HG02759 (cell line): ENCODE data around the gene CHERP.

Experiments
- ATAC-seq: cut with Tn5 transposase; IDR thresholded peaks from one replicate; pipeline ENCODE4 v1.9.1; 2021; ENCODE audit warnings: mild to moderate bottlenecking, moderate library complexity; ENCODE audit not compliant: unreplicated experiment

Gene CHERP

GRCh38 chr19:16542045-16542909, at the start of gene CHERP:
Gene CHERP (minus strand): TSS chr19:16542437. CDS start chr19:16542378, 59 bp downstream.
- ATAC-seq, result peak; percentile 83

- no peak for ATAC-seq
Observed at GRCh38 chr19:16590876-16591802, 48.9 kb upstream of the CHERP start.

- ATAC-seq, result no peak
Observed at GRCh38 chr19:16589917-16590316, 47.7 kb upstream of the CHERP start.

GRCh38 chr19:16588824-16589577, 46.8 kb upstream of the CHERP start:
- ATAC-seq, result peak; percentile 3

GRCh38 chr19:16587833-16588823, 45.9 kb upstream of the CHERP start:
- ATAC-seq, result peak; percentile 34

- ATAC-seq, result no peak
Observed at GRCh38 chr19:16586991-16587832, 45.0 kb upstream of the CHERP start.

- no peak for ATAC-seq
Observed at GRCh38 chr19:16586477-16586871, 44.2 kb upstream of the CHERP start.

- ATAC-seq, result peak; percentile 36
Observed at GRCh38 chr19:16585808-16586476, 43.7 kb upstream of the CHERP start.

- ATAC-seq, result no peak
Observed at GRCh38 chr19:16585094-16585801, 43.0 kb upstream of the CHERP start.

- ATAC-seq, result peak; percentile 48
Observed at GRCh38 chr19:16584248-16585093, 42.2 kb upstream of the CHERP start.

GRCh38 chr19:16582486-16583261, 40.4 kb upstream of the CHERP start:
- ATAC-seq, result no peak

GRCh38 chr19:16581971-16582343, 39.7 kb upstream of the CHERP start:
- no peak for ATAC-seq

GRCh38 chr19:16581145-16581970, 39.1 kb upstream of the CHERP start:
- no peak for ATAC-seq

- no peak for ATAC-seq
Observed at GRCh38 chr19:16579381-16579780, 37.1 kb upstream of the CHERP start.

- ATAC-seq, result no peak
Observed at GRCh38 chr19:16577531-16577985, 35.3 kb upstream of the CHERP start.
